Transverse colon (tissue), 4 donors: ENCODE results near the gene TTLL6. TPM values are rescaled to one million over a fixed set of nuclear protein-coding genes. Genes with fewer than 3 reads are reported as not detected.

ENCODE experiments used
- DNase-seq: peaks from one replicate; pipeline ENCODE4 v3.0.0-alpha.2; 2019
- H3K27ac ChIP-seq, 4 donors: fragments of 200-600 bp; sonication (generic); 2 replicates each; pipeline ENCODE4 v1.5.1; 2016 to 2018; ENCODE audit warnings: inconsistent platforms in 4 of 4
- H3K27me3 ChIP-seq: fragments of 200-600 bp; sonication (generic); 2 replicates; pipeline ENCODE4 v1.5.1; 2017; ENCODE audit warnings: inconsistent platforms
- H3K36me3 ChIP-seq, 4 donors: fragments of 200-600 bp; sonication (generic); 2 replicates each; pipeline ENCODE4 v1.5.1; 2017 to 2019; ENCODE audit warnings: inconsistent platforms in 4 of 4
- H3K4me1 ChIP-seq, 4 donors: fragments of 200-600 bp; sonication (generic); 2 replicates each; pipeline ENCODE4 v1.5.1; 2017 to 2020; ENCODE audit warnings: inconsistent platforms in 4 of 4
- H3K4me3 ChIP-seq, 4 donors: fragments of 200-600 bp; sonication (generic); 1 replicate in 1 of 4; 2 replicates in 3 of 4; pipeline versions ENCODE4 v1.5.1 to v1.6.1; 2017 to 2019; ENCODE audit warnings: inconsistent platforms in 4 of 4
- H3K9me3 ChIP-seq, 2 donors: fragments of 200-600 bp; sonication (generic); 2 replicates each; pipeline ENCODE4 v1.5.1; 2017 to 2019; ENCODE audit warnings: inconsistent platforms in 2 of 2
- CTCF ChIP-seq, 5 experiments: fragments of 200-600 bp in 3 of 5; fragments of 450-650 bp in 2 of 5; sonication (generic) in 3 of 5; IDR thresholded peaks; 1 replicate in 2 of 5; 2 replicates in 3 of 5; pipeline ENCODE4 v1.5.1; 2016 to 2017; ENCODE audit warnings: antibody characterized with exemption in 5 of 5, inconsistent platforms in 3 of 5, mild to moderate bottlenecking in 2 of 5, moderate library complexity in 1 of 5
- EP300 ChIP-seq: sonication (generic); formaldehyde crosslinking; IDR thresholded peaks from one replicate; pipeline ENCODE4 v1.6.1; 2017; ENCODE audit warnings: antibody characterized with exemption, low read depth
- POLR2A ChIP-seq: fragments of 450-650 bp; IDR thresholded peaks from one replicate; pipeline ENCODE4 v1.6.1; 2016; ENCODE audit warnings: antibody characterized with exemption, mild to moderate bottlenecking, moderate library complexity
- POLR2AphosphoS5 ChIP-seq, 3 donors: sonication (generic); formaldehyde crosslinking; IDR thresholded peaks; one replicate each; pipeline ENCODE4 v1.6.1; 2016; ENCODE audit warnings: antibody characterized with exemption in 3 of 3
- WGBS, 2 donors: methylation state at CpG; one replicate each; pipeline ENCODE4 v1.1.5; 2018; ENCODE audit warnings: low coverage in 1 of 2; 5-methylcytosine and 5-hydroxymethylcytosine counted together
- in situ Hi-C, 4 donors: fragments of 200-750 bp; cut with MboI; loops; one replicate each; pipeline versions ENCODE4 v1.15.0 to v1.15.1; 2017; ENCODE audit warnings: low sequenced_read_pairs in 3 of 4, low pct_ligation_motif_present in 1 of 4, low pct_unique_long_range_greater_than_20kb in 1 of 4
- intact Hi-C: fragments of 100-400 bp; cut with DNase I; formaldehyde crosslinking; loops from one replicate; pipeline ENCODE4 v1.15.1; 2023; ENCODE audit warnings: low total_unique reads
- total RNA-seq, 4 donors: library from RNA; depleted of rRNA; stranded (reverse); fragments of >200 nt; gene quantifications; one replicate each; pipeline ENCODE4 v1.1.0, GENCODE V29; 2016

The TTLL6 gene
- total RNA-seq, 4 donors from 2014 or later = 4.9 to 24.9 (median 7.3) TPM

GRCh38 chr17:48757524-48757961 is 59.5 kb downstream of the TTLL6 start:
- H3K4me1 ChIP-seq = peaks cover 0 to 66% (median 31%) of the 10 kb centered on the region in 4 donors
- WGBS, 2 donors = 0 to 25% methylated on average over 1 to 2 of the region's 2 CpGs
- DNase-seq = no peak
- in situ Hi-C loops = no loop called here
- H3K27me3 ChIP-seq = peaks cover 87% of the 10 kb centered on the region
- peak overlapping the region; percentile 22 to 62 (median 51) for H3K27ac ChIP-seq
- TF ChIP-seq POLR2AphosphoS5 (IDR thresholded peaks at IDR 0.05) (peak in 1 of 3 donors; percentile 23), CTCF (IDR thresholded peaks at IDR 0.05) (no peak)
- no peaks in the 10 kb centered on the region for H3K9me3 ChIP-seq
- no peaks in the 10 kb centered on the region for H3K36me3 ChIP-seq
- no peak overlapping the region for H3K4me3 ChIP-seq
- intact Hi-C loops = no loop called here

GRCh38 chr17:48756830-48757251 is 60.2 kb downstream of the TTLL6 start:
- 18 to 60% methylated on average over 2 to 3 of the region's 3 CpGs for WGBS, 2 donors
- intact Hi-C loops = no loop called here
- Histone ChIP-seq H3K4me3 (no peak overlapping the region), H3K9me3 (no peaks in the 10 kb centered on the region), H3K27ac (peak overlapping the region; percentile 22 to 62 (median 51)), H3K4me1 (peaks cover 0 to 67% (median 32%) of the 10 kb centered on the region in 4 donors), H3K27me3 (peaks cover 88% of the 10 kb centered on the region), H3K36me3 (no peaks in the 10 kb centered on the region)
- in situ Hi-C loops = no loop called here
- no peak for DNase-seq
- TF ChIP-seq CTCF (IDR thresholded peaks at IDR 0.05) (no peak), POLR2A (no peak), POLR2AphosphoS5 (IDR thresholded peaks at IDR 0.05) (no peak), EP300 (no peak)

DNA sequence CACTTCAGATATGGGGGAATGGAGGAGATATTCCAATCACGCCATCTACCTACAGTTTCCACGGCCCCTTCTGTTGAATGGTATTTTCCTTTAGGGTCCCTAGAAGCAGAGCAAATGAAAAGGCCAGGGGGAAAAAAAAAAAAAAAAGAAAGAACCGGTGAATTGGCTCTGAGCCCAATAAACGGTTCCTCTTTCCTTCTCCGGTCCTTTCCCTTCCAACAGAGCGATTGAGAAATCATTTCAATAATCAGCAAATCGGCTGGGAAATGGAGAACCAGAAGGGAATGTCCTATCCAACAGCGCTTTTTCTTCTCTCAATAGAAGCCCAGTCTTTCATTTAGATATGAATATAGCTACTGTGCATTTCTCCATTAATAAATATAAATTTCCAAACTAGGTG is 61.7 kb downstream of the TTLL6 start:
- H3K4me3 ChIP-seq = peak overlapping the region in 1 of 4 donors; percentile 4
- 23 to 60% methylated on average over 1 to 8 of the region's 8 CpGs for WGBS, 2 donors
- peaks cover 0 to 56% (median 25%) of the 10 kb centered on the region in 4 donors for H3K4me1 ChIP-seq
- TF ChIP-seq POLR2A (no peak), CTCF (IDR thresholded peaks at IDR 0.05) (no peak), POLR2AphosphoS5 (IDR thresholded peaks at IDR 0.05) (no peak), EP300 (no peak)
- H3K27ac ChIP-seq = no peak overlapping the region
- intact Hi-C loops (no loop called here), in situ Hi-C loops (no loop called here)
- DNase-seq = no peak
- H3K36me3 ChIP-seq = no peaks in the 10 kb centered on the region
- peaks cover 89% of the 10 kb centered on the region for H3K27me3 ChIP-seq
- H3K9me3 ChIP-seq = no peaks in the 10 kb centered on the region

- peaks cover 0 to 50% (median 25%) of the 10 kb centered on the region in 4 donors for H3K4me1 ChIP-seq
- 18% methylated on average over 34 of the region's 52 CpGs; no CpG with 5 or more reads in 1 of the 2 donors for WGBS, 2 donors
- in situ Hi-C loops = no loop called here
- TF ChIP-seq POLR2AphosphoS5 (IDR thresholded peaks at IDR 0.05) = no peak
- TF ChIP-seq EP300 = no peak
- TF ChIP-seq POLR2A = no peak
- no peak for TF ChIP-seq CTCF (IDR thresholded peaks at IDR 0.05)
- intact Hi-C loops = no loop called here
- H3K27me3 ChIP-seq = peaks cover 93% of the 10 kb centered on the region
- DNase-seq = no peak
- no peaks in the 10 kb centered on the region for H3K9me3 ChIP-seq
- peak overlapping the region in 1 of 4 donors; percentile 4 for H3K4me3 ChIP-seq
- no peaks in the 10 kb centered on the region for H3K36me3 ChIP-seq
- H3K27ac ChIP-seq = no peak overlapping the region
Observed at GRCh38 chr17:48754500-48755261, 62.3 kb downstream of the TTLL6 start.
